OCI-LY7 (cell line): ENCODE results near the gene GOSR1.

Experiments used
- EZH2phosphoT487 ChIP-seq: fragments of 200-600 bp; sonication (generic); IDR thresholded peaks from 2 replicates; pipeline ENCODE4 v1.6.1; 2018; ENCODE audit warnings: low read depth, borderline replicate concordance, mild to moderate bottlenecking, mixed run types, antibody characterized with exemption, low read length, moderate library complexity, mixed read lengths
- TF ChIP-seq, protein P1 (sequence below): fragments of 200-600 bp; sonication (generic); conservative IDR thresholded peaks from 2 replicates; pipeline ENCODE4 v1.5.1; 2014; ENCODE audit warnings: mild to moderate bottlenecking, antibody characterized with exemption, low read length, moderate library complexity, mixed read lengths

DNA sequence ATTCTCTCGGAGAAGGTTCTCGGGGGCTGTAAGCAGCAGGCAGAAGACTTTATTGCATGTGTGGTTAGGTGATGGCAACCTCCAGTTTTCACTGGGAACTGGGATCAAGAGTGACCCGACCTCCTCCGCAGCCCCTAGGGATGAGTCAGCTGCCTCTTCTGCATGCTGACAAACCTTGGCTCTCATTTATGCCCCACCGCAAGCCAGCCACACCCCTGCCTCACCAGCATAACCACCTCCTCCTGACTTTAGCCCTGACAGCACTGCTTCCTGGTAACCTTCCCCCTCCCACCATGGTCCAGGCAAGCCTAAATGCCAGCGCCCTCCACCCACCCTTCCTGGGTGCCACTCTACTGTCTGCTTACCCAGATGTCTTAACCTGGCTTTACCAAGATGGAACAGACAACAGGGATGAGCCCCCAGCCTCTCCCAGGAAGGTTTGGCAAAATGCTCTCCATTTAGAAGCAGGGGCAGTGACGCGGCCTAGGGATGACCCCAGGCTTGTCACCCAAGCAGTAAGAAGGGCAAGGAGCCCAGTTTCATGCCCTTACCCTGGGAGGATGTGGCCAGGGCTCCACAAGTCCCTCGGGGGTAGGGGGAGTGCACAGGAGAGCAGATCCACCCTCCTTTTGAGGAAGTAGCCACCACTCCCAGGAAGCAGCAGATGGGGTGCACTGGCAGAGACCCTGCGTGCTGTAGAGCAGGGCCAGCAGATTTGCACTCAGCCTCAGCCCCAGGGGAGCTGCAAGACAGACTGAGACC, 73.5 kb downstream of the GOSR1 start:
- TF ChIP-seq, protein P1, sequence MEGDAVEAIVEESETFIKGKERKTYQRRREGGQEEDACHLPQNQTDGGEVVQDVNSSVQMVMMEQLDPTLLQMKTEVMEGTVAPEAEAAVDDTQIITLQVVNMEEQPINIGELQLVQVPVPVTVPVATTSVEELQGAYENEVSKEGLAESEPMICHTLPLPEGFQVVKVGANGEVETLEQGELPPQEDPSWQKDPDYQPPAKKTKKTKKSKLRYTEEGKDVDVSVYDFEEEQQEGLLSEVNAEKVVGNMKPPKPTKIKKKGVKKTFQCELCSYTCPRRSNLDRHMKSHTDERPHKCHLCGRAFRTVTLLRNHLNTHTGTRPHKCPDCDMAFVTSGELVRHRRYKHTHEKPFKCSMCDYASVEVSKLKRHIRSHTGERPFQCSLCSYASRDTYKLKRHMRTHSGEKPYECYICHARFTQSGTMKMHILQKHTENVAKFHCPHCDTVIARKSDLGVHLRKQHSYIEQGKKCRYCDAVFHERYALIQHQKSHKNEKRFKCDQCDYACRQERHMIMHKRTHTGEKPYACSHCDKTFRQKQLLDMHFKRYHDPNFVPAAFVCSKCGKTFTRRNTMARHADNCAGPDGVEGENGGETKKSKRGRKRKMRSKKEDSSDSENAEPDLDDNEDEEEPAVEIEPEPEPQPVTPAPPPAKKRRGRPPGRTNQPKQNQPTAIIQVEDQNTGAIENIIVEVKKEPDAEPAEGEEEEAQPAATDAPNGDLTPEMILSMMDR = no peak
- no peak for TF ChIP-seq EZH2phosphoT487
